NCI-H2196 treated with DMSO at 0.1 percent for 48 hours (cell line): Measurements from ENCODE around the gene MON1A.
A peak's percentile ranks its signal among the peaks of the same experiment; 100 is the strongest.
"Not testable (repeated sequence)": the region's sequence is repeated elsewhere in the genome, so short reads cannot be mapped to it uniquely, and the experiment has no call there.

Experiments used
- DNase-seq: peaks from one replicate; lab custom pipeline; 2025; ENCODE audit not compliant: unreplicated experiment; lab: John Stamatoyannopoulos, UW

Gene MON1A

DNA sequence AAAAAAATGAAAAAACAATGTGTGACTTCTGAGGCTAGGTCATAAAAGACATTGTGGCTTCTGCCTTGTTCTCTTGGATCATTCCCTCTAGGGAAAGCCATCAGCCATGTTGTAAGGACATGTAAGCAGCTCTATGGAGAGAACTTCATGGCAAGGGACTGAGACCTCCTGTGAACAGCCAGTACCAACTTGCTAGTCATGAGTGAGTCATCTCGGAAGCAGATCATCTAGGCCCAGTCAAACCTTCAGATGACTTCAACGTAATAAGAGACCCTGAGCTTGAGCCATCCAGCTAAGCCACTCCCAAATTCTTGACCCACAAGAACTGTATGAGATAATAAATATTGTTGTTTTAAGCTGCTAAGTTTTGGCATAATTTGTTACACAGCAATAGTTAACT lies 4.9 kb downstream of the MON1A start:
- DNase-seq, result no peak

DNA sequence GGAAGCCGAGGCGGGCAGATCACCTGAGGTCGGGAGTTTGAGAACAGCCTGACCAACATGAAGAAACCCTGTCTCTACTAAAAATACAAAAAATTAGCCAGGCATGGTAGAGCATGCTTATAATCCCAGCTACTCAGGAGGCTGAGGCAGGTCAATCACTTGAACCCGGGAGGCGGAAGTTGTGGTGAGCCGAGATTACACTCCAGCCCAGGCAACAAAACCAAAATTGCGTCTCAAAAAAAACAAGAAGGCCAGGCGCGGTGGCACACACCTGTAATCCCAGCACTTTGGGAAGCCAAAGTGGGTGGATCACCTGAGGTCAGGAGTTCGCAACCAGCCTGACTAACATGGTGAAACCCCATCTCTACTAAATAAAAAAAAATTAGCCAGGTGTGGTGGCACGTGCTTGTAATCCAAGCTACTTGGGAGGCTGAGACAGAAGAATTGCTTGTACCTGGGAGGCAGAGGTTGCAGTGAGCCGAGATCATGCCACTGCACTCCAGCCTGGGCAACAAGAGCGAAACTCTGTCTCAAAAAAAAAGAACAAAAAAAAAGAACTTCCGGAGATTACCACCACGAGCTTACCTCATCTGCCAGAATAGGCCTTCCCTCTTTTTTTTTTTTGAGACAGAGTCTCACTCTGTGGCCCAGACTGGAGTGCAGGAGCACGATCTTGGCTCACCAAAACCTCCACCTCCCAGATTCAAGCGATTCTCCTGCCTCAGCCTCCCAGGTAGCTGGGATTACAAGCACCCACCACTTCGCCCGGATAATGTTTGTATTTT lies 11.6 kb downstream of the MON1A start:
- not testable (repeated sequence) for DNase-seq

DNA sequence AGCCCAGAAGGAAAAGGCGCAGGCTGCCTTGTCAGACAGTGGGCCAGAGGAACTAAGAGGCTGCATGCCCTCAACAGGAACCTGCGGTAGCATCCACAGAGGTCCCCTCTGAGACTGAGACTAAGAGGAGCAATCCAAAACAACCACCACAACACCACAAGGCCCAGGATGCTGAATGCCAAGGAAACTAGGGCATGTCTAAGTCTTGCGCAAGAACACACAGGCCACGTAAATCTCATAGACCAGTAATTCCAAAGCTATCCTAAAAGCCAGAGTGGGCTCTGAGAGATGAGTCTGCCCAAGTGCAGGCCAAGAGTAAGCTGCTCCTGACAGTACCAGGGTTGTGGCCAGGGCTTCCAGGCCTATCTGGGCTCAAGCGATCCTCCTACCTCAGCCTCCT lies 12.9 kb downstream of the MON1A start:
- no peak for DNase-seq

DNA sequence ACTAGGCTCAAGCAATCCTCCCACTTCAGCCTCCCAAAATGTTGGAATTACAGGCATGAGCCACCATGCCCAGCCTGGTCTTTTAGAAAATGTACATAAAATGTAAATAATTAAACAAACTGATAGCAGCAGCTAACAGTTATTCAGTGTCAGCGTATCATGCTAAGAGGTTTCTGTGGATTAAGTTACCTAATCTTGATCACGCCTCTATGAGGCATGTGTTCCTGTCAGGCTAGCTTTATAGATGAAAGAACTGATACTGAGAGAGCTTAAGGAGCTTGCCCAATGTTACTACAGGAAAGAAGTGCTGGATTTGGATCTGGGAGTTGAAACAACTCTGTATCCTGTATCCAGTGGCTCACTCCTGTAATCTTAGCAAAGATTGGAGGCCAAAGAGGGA lies 14.7 kb downstream of the MON1A start:
- DNase-seq, result no peak

DNA sequence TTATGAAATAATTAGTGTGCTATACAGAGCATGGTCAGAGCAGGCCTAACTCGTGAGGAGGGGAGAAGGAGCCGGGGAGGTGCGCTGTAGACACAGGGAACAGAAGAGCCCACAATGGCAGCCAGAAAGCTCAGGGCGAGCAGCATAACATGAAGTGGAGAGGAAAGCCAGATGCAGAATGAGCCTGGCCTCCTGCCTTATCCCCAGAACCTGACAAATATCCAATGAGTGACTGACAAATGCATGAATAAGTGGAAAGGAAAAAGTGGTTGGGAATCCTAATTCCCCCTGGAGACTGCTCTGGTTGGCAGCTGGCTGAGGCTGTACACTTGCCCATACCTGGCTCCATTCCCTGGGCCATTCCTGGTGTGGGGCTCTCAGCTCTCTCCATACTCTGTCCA lies 16.7 kb downstream of the MON1A start:
- DNase-seq, result no peak

DNA sequence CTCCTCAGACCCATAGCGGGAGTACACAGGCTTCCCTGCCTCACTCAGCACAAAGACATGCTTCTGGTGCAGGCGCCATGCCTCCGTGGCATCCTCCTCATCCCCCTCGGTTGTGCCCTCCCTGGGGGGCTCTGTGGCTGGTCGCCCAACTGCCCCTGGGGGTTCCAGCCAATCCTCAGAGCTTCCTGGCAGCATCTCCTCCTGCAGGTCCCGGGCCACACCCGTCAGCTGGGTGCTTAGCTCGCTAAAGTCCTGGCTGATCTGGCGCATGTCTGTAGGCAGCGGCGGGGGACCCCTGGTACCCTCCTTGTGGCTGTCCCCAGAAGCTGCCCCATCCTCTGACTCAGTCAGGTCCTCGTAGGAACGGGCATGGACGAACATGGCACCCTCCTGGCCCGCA lies 18.0 kb downstream of the MON1A start:
- DNase-seq, result no peak

DNA sequence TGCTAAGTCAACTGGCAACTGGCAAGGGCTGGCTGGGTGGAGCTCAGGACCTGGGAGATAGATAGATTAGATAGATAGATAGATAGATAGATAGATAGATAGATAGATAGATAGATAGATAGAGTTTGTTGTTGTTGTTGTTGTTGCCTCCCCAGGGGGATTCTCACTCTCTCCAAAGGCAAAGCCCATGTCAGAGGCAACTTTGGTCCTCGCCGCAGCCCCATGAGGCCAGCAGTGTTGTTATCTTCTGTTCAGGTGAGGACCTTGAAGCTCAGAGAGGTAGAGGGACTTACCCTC lies 18.5 kb downstream of the MON1A start:
- DNase-seq, result no peak

DNA sequence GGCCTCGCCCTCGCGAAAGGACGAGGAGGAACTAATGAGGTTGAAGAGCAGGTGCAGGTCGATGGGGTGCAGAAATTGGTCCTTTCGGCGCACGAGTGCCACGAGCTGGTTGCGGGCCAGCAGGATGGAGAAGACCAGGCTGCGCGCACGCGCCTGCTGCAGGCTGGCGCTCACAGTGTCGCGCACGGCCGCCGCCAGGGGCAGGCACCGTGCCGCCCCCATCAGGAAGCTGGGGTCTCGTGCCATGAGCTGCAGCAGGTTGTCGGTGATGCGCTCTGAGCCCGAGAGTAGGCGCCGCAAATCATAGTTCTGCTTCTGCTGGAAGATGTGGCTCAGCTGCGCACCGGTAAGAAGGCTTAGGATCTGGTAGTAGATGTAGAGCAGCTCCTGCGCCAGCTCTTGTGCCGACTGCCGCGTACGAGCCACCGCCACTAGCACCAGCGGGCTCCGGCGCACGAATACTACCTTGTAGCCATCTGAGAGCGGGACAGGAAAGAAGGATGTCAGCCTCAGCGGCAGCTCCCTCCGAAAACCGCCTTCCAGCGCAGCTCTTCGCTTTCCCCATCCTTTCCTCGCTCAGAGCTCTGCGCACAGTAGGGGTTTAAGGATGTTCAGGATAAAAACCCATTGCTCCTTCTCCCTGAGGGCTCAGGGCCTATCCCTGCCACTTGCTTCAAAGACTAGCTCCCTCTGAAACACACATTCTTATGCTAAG lies 19.0 kb downstream of the MON1A start:
- DNase-seq, result no peak

DNA sequence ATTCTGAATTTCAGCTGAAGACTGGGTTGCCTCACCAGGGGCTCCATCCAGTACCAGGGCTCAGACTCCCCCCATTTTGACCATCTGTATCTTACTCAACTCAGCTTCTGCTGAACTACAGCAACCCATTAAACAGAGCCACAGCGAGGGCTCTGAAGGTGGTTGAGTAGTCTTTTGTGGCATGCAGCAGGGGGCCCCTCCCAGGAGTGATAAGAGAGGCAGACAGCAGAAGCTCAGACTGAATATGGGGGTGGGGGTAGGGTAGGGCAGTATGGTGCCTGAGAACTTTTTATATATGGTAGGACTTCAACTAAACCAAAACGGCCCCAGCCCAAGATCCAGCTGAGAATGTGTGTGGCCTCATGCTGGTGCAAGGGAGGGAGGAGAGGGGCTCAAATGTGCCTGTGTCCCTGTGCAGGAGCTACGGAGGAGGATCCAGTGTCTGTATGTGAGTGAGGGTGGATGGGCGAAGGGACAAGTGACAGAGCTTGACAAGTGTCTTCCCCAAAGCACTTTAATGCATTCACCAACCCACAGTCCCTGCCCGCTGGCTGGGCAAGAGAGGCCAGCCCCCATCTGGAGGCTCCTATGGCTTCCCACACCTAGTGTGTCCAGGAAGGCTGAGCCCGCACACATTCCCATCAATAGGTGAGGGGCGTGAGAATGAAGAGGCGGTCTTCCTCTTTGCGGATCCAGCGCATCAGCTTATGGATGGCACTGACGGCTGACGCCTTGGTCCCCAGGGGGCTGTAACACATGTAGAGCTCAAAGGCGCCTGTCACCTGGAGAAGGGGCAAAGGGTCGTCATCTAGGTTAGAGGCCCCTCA lies 21.0 kb downstream of the MON1A start:
- DNase-seq, result no peak

DNA sequence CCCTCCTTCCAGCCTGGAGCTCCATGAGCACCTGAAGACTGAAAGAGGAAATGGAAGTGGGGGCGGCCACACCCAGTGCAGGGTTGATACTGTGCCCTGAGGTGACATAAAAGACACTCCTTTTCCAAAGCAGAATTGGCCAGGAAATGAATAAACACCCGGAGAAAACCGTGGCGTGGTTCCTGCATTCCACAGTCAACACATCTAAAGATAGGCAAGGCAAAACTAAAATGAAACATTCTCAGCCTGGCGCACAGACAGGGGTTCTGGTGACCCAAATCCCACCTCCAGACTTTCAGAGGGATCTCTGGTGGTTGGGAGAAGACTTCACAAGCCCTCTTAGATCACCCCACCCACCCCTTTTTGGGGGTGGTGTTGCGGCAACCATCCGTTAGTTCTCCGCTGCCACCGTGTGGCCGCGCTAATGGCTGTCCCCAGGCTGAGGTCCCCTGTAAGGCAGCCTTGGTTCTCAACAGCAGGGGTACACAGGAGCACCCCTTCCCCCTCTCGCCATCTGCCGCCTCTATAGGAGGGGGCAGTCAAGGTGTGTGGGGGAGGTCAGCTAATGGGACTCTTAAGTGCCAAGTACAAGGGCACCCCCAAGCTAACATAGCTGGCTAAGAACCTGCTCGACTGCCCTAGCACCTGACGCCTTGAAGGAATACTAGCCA lies 23.4 kb downstream of the MON1A start:
- DNase-seq, result no peak

DNA sequence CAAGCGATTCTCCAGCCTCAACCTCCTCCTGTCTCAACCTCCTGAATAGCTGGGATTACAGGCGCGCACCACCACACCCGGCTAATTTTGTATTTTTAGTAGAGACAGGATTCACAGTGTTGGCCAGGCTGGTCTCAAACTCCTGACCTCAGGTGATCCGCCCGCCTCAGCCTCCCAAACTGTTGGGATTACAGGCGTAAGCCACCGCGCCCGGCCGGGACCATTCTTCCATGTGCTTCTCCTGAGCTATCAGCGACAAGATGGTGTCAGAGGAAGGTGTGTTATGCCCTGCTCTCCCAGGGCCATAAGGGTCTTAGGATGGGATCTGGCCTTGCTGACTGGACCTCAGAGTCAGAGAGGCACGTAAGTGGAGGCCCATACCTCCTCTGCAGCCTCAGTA lies 25.2 kb downstream of the MON1A start:
- not testable (repeated sequence) for DNase-seq

DNA sequence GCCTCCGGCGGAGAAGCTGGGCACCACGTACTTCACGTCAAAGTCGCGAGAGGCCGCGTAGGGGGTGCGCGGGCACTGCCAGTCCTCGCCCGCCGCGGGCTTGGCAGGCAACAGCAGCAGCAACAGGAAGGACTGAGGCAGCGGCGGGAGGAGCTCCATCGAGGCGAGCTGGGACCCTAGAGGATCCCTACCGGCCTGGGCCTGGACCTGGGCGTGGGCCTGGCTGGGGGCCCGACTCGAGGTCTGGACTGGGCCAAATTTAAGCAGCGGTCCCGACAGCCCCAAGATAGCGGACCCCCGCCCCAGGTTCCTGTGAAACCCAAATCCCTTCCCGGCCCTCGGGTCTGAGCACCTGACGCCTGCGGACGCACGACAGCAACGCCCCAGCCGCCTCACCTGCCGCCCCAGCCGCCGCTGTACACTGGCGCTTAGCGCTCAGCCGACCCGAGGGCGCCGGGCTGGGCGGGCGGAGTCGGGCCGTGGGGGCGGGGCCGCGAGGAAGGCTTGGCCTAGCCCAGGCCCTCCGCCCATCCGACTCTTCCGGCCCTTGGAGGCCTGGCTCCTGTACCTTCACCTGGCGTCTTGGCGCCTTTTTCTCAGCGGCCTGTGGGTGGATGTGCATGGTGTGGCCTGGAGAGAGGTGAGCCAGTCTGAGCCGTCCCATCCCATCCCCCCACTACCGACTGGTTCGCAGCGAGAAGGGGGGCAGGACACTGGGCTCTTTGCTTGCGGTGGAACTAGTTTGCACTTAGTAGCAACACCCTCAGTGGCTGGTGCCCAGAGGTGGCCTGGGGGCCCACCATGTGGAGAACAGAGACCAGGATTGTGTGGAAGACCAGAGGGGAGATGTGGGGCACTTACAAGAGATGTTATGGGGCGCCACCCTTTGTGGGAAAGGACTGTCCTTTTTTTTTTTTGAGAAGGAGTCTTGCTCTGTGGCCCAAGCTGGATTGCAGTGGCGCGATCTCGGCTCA lies 25.9 kb downstream of the MON1A start, which contains the start of gene MST1R:
MST1R (minus strand) TSS at position 423 of the 974 bp plus-strand sequence; CDS start at position 159, 264 bp downstream.
- peak; percentile 87 for DNase-seq

DNA sequence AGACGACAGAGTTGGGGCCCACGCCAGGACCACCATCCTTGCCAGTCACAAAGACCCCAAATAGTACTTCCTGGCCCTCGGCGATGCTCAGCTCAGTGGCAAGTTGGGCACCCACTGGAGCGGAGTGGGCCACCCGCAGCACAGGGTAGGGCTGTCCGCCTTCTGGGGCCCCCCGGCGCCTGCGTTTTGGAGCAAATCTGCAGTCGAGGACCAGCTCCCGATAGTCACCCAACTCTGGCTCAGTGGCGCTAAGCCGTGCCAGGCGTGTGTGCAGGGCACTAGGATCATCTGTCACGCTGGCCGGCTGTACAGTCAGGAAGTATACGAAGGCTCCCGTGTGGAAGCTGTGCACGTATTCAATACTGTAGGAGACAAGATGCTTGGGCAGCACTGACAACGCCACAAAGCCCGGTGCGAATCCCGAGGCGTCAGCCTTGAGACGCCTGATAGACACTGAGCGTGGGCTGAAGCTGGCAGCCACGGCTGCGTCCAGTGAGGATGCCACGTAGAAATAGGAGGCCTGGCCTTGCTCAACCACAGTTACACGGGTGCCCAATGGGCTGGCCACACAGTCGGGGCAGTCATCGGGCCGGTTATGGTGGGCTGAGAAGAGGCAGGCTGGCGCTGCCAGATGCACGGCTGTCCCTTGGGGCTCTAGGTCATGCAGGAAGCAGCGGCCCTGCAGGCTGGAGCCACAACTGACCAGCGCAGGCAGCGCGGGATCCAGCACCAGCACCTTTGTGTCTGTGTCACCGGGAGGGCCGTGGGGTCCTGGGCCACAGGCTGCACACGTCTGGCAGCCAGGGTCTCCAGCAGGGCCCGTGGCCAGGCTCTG lies 26.9 kb downstream of the MON1A start:
- DNase-seq, result no peak

DNA sequence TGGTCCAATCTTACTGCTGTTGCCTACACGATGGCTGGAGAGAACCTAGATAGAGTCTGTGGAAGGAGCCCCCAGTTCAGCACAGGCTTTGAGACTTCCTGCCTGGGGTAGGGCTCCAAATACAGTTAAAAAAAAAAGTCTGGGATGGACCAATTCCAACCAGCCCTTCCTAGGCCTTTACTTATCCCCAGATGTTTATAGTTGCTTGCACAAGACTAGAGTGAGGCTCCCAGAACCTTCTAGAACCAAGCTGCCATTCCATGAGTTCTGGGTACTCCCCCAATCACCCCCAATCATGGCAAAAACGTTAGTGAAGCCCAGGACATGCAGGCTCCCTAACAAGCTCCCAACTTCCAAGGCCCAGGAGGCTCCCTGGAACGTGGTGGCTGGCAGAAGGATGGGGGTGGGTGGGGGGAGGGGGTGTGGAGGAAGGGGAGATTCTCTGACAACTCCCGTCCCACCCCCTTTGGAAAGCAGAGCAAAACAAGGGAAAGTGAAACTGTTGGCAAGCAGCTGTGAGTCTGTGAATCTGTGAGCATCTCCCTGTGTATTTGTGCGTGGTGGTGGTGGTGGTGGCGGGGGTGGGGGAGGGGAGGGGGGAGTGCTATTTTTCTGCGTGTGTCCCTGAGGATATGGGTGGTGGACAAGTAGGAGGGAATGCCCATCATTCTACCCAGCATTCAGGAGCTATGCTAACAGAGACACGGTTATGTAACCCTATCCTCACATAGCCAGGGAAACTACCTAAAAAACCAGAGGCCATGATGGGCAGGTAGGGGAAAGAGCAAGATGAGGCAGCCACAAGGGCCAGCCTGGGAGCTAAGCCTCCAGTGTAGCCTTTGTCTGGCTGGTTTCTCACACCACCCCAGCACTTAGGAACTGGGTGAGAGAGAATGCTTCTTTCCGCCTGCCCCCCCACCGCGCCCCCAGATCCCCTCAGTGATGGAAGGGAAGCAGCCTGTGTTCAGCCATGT lies 28.0 kb downstream of the MON1A start:
- DNase-seq, result no peak

DNA sequence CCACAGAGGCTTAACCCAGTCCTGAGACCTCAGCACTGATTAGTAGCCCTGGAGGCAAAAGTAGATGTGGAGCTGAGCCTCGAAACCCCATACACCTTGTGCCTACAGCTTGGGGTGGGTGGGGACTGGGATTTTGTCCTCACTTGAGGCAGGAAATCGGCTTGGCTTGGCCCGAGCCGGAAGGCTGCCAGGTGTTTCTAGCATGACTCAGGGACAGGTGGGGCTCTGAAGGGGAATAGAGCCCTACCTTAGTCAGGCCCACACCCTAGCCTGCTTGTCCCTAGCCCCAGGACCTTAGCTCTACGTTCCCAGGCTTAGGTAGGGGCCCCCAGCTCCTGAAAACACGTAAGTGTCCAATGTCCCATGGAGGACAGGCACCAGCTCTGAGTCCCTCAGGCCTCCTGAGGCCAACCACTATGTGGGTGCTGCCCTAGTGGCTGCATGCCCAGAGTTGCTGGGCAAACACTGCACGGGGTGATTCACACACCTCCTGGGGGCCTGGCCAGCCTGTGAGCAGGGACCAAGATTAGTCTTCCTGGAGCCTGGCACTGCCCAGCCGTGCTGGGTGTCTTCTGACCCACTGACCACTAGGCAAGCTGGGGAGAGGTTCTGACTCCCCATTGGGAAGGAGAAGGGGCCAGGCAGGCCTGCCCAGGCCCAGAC lies 29.0 kb downstream of the MON1A start:
- peak; percentile 38 for DNase-seq

DNA sequence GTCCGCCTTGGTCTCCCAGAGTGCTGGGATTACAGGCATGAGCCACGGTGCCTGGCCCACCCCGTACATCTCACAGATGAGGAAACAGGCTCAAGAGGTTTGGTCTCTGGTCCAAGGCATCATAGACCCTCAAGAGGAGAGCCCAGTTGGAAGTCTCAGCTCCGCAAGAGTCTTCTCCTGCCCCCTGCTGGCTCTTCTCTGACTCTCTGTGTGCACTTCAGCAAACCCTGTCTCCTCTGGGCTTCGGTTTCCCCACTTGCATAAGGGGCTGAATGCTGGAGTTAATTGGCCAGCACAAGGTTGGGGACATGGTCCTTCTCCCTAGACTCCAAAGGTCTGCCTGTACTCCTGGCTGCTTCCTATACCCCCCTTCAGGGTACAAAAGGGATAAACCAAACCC lies 29.8 kb downstream of the MON1A start:
- no peak for DNase-seq

DNA sequence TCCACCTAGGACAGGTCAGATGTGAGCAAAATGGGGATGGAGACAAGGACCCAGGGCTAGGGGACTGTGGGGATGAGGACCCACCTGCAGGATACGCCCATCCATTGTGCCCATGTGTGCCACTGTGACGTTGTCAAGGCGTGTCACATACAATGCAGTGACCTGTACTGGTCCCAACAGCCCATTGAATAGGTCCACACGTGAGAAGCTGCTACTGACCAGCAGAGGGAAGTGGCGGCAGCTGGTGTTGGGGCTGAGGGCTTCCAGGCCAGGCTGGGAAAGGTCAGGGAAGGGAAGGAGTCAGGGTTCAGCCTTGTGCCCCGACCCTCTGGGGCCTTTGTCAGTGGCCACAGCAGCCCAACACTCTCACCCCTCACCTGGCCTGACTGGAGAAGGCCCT lies 30.6 kb downstream of the MON1A start:
- DNase-seq, result no peak

DNA sequence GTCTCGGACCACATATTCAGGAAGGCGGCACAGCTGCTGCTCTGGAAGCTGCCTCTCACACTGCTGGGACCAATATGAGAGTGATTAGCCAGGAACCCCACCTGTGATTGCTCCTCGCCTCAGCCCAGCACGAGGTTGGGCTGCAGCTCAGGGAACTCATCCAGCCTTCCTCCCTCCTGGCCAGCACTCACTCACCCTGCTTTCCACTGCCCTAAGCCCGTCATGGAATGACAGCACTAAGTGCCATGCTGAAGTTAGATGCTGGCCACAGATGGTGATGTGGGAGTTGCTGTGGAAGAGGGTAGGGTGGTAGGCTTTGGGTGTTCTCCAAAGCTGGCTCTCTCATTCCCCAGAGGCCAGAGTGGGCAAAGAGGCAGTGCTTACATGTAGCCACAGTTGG lies 33.3 kb downstream of the MON1A start:
- DNase-seq, result no peak
